Measurements from ENCODE around the gene OXT.
"Not testable (repeated sequence)": the region's sequence is repeated elsewhere in the genome, so short reads cannot be mapped to it uniquely, and the experiment has no call there.

Gene OXT

GRCh38 chr20:3071610-3072529 is at the start of gene OXT:
TSS of gene OXT (plus strand) at chr20:3071620. CDS start at chr20:3071656, 36 bp downstream.
- Histone ChIP-seq H3K4me1 (ENCODE audit: insufficient read depth, low read length) (no peaks in the 10 kb centered on the region; the same call in 1 of the 2 replicates), H3K9ac (ENCODE audit: low read depth, low read length) (peak within 1 kb of the TSS; percentile 57), H3K36me3 (ENCODE audit: insufficient read depth, low read length) (no peaks in the 10 kb centered on the region), H3K9me3 (ENCODE audit: control insufficient read depth, insufficient read depth, low read length) (no peaks in the 10 kb centered on the region)

- H3K9me3 ChIP-seq (ENCODE audit: control insufficient read depth, insufficient read depth, low read length), result no peaks in the 10 kb centered on the region
- peaks cover 25% of the 10 kb centered on the region; the same call in 1 of the 2 replicates for H3K36me3 ChIP-seq (ENCODE audit: insufficient read depth, low read length)
- H3K4me1 ChIP-seq (ENCODE audit: insufficient read depth, low read length), result no peaks in the 10 kb centered on the region
- no peak overlapping the region for H3K9ac ChIP-seq (ENCODE audit: low read depth, low read length)
Measured at GRCh38 chr20:3021777-3022176, 49.6 kb upstream of the OXT start.

- H3K36me3 ChIP-seq (ENCODE audit: insufficient read depth, low read length), result peaks cover 17% of the 10 kb centered on the region
- not testable (repeated sequence) for H3K4me1 ChIP-seq (ENCODE audit: insufficient read depth, low read length); H3K9me3 ChIP-seq (ENCODE audit: control insufficient read depth, insufficient read depth, low read length); H3K9ac ChIP-seq (ENCODE audit: low read depth, low read length)
Measured at GRCh38 chr20:3022559-3023490, 48.6 kb upstream of the OXT start.

DNA sequence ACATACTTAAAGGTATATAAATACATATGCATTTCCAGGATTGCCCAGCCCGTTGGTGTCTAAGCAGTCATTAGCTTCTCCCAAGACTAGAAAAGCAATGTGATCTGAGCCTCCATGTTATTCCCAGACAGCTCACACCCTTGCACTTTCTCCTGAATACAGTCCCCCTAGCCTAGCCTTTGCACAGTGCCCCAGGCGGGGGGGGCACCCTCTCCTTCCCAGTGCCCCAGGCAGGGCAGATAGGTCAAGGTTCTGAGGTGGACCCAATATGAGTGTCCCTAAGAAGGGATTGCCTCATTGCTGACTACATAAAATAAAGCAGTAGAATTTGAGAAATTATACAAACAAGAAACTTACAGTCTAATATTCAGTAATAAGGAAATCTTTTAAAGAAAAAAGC is 43.4 kb upstream of the OXT start:
- Histone ChIP-seq H3K36me3 (ENCODE audit: insufficient read depth, low read length) (peaks cover 18% of the 10 kb centered on the region), H3K9me3 (ENCODE audit: control insufficient read depth, insufficient read depth, low read length) (no peaks in the 10 kb centered on the region), H3K4me1 (ENCODE audit: insufficient read depth, low read length) (no peaks in the 10 kb centered on the region), H3K9ac (ENCODE audit: low read depth, low read length) (no peak overlapping the region)

GRCh38 chr20:3031524-3032147 is 39.8 kb upstream of the OXT start:
- H3K36me3 ChIP-seq (ENCODE audit: insufficient read depth, low read length), result peaks cover 8% of the 10 kb centered on the region; the same call in 1 of the 2 replicates
- H3K9me3 ChIP-seq (ENCODE audit: control insufficient read depth, insufficient read depth, low read length), result no peaks in the 10 kb centered on the region
- H3K4me1 ChIP-seq (ENCODE audit: insufficient read depth, low read length), result no peaks in the 10 kb centered on the region
- no peak overlapping the region for H3K9ac ChIP-seq (ENCODE audit: low read depth, low read length)

- no peak overlapping the region for H3K9ac ChIP-seq (ENCODE audit: low read depth, low read length)
- no peaks in the 10 kb centered on the region for H3K4me1 ChIP-seq (ENCODE audit: insufficient read depth, low read length)
- H3K9me3 ChIP-seq (ENCODE audit: control insufficient read depth, insufficient read depth, low read length), result no peaks in the 10 kb centered on the region
- peaks cover 13% of the 10 kb centered on the region for H3K36me3 ChIP-seq (ENCODE audit: insufficient read depth, low read length)
Measured at GRCh38 chr20:3032624-3033023, 38.8 kb upstream of the OXT start.

GRCh38 chr20:3037654-3038053 is 33.8 kb upstream of the OXT start:
- Histone ChIP-seq H3K36me3 (ENCODE audit: insufficient read depth, low read length) (peaks cover 22% of the 10 kb centered on the region), H3K9me3 (ENCODE audit: control insufficient read depth, insufficient read depth, low read length) (no peaks in the 10 kb centered on the region), H3K9ac (ENCODE audit: low read depth, low read length) (no peak overlapping the region), H3K4me1 (ENCODE audit: insufficient read depth, low read length) (peaks cover 10% of the 10 kb centered on the region)

GRCh38 chr20:3038454-3038853 is 33.0 kb upstream of the OXT start:
- peaks cover 11% of the 10 kb centered on the region for H3K4me1 ChIP-seq (ENCODE audit: insufficient read depth, low read length)
- no peak overlapping the region for H3K9ac ChIP-seq (ENCODE audit: low read depth, low read length)
- peaks cover 22% of the 10 kb centered on the region for H3K36me3 ChIP-seq (ENCODE audit: insufficient read depth, low read length)
- no peaks in the 10 kb centered on the region for H3K9me3 ChIP-seq (ENCODE audit: control insufficient read depth, insufficient read depth, low read length)

DNA sequence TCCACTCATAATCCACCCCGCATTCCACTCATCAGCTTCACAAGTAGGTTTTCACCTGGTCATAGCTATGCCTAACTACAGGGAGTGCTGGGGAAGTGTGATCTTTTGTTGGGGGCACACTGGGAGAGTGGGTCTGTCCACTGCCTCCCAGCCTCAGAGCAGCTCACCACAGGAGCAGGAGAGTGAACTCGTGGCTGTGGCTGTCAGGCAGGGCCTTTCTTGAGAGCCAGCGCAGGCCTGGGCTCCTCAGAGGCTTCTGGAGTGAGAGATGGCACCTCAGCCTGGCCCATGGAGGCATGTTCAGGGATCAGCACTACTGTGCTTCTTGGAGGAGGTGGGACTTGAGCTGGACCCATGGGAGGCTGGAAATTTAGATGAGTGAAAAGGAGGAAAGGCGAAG is 32.0 kb upstream of the OXT start:
- Histone ChIP-seq H3K9me3 (ENCODE audit: control insufficient read depth, insufficient read depth, low read length) (no peaks in the 10 kb centered on the region), H3K4me1 (ENCODE audit: insufficient read depth, low read length) (peaks cover 11% of the 10 kb centered on the region), H3K36me3 (ENCODE audit: insufficient read depth, low read length) (peaks cover 22% of the 10 kb centered on the region), H3K9ac (ENCODE audit: low read depth, low read length) (no peak overlapping the region)

DNA sequence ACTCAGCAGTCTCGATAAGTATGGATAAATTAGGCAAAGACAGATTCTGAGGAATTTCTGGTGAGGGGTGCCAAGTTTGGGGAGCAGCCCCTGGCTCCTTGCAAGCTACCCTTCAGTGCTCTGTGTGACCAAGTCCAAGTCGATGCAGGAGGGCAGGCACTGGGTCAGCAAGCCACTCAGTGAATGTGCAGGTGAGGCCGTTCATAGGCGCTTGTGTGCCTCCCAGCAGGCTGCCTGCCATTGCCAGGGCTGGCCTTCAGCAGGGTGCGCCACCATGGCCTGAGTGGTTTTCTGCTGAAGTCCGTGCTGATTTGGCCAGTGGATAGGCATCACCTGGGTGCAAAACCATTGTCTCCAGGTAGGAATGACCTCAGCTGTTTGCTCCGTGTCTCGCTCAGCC is 31.3 kb upstream of the OXT start:
- peaks cover 22% of the 10 kb centered on the region for H3K36me3 ChIP-seq (ENCODE audit: insufficient read depth, low read length)
- no peaks in the 10 kb centered on the region for H3K9me3 ChIP-seq (ENCODE audit: control insufficient read depth, insufficient read depth, low read length)
- H3K4me1 ChIP-seq (ENCODE audit: insufficient read depth, low read length), result peaks cover 11% of the 10 kb centered on the region
- H3K9ac ChIP-seq (ENCODE audit: low read depth, low read length), result no peak overlapping the region

DNA sequence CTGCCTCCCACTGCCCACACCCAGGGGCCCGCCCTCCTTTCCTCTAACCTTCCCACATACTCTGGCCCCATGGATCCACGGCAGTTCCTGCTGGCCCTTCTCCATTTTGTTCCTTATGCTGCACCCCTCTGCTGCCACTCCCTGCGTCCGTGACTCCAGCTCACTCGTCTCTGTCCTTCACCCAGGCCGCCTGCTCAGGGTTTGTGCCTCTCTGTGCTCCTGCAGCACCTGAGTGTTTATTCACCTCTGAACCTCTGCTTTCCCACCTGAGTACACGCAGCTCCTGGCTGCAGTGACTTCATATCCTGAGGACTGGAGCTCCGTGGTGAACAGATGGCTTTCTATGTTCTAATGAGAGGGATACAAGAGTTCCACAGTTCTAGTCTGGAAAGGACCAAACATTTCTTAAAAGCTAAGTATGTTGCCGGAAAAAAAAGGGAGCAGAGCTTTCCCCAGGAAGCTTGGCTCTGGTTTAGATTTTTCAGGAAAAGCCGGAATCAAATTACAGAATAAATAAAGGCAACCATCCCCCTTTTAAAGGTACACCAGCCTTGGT is 29.5 kb upstream of the OXT start:
- Histone ChIP-seq H3K9ac (ENCODE audit: low read depth, low read length) (no peak overlapping the region), H3K4me1 (ENCODE audit: insufficient read depth, low read length) (peaks cover 11% of the 10 kb centered on the region), H3K9me3 (ENCODE audit: control insufficient read depth, insufficient read depth, low read length) (no peaks in the 10 kb centered on the region), H3K36me3 (ENCODE audit: insufficient read depth, low read length) (peaks cover 22% of the 10 kb centered on the region)

DNA sequence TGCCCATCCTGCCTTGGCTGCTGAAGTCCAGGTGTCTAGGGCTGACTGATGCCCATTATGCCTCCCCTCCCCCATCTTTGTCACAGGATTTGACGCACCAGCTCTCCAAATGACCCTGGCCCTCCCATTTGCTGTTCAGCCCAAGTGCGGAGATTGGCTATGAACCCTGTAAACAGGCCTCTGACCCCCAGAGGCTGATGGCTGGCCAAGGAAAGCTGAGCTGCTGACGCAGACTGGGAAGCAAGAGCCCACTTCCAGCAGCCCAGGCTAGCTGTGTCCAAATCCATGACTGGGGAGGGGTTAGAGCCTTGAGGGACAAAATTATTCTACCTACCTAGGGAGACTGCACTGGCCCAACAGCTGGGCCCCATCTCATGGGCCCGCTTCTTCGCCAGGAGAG is 28.8 kb upstream of the OXT start:
- H3K4me1 ChIP-seq (ENCODE audit: insufficient read depth, low read length), result peaks cover 11% of the 10 kb centered on the region
- peaks cover 18% of the 10 kb centered on the region for H3K36me3 ChIP-seq (ENCODE audit: insufficient read depth, low read length)
- no peaks in the 10 kb centered on the region for H3K9me3 ChIP-seq (ENCODE audit: control insufficient read depth, insufficient read depth, low read length)
- H3K9ac ChIP-seq (ENCODE audit: low read depth, low read length), result no peak overlapping the region

GRCh38 chr20:3043322-3043721 is 28.1 kb upstream of the OXT start, which contains the start of gene GNRH2:
TSS of gene GNRH2 (plus strand) at chr20:3043622. CDS start at chr20:3044415, 793 bp downstream.
- H3K9me3 ChIP-seq (ENCODE audit: control insufficient read depth, insufficient read depth, low read length), result no peaks in the 10 kb centered on the region
- H3K36me3 ChIP-seq (ENCODE audit: insufficient read depth, low read length), result peaks cover 22% of the 10 kb centered on the region
- H3K9ac ChIP-seq (ENCODE audit: low read depth, low read length), result no peak within 1 kb of the TSS
- peaks cover 11% of the 10 kb centered on the region for H3K4me1 ChIP-seq (ENCODE audit: insufficient read depth, low read length)
